GM12878 (cell line): ENCODE measurements around the gene CSTF1. TPM values are rescaled to one million over a fixed set of nuclear protein-coding genes. Genes with fewer than 3 reads are reported as not detected.

ENCODE experiments used
- ATAC-seq: fragments of 200-7000 bp; cut with Tn5 transposase; 3 replicates; pipeline ENCODE4 v1.9.1; 2020; ENCODE audit warnings: mild to moderate bottlenecking, moderate library complexity
- BruUV-seq: library from RNA; stranded (reverse); fragments of 400-500 nt; replicated peaks from 2 replicates; lab custom pipeline; 2021; lab: Mats Ljungman, UMichigan
- CTCF ChIA-PET: fragments of 300-600 bp; sonication (Branson Sonifier 250); formaldehyde crosslinking; extraction: SDS; loops from one replicate; lab custom pipeline; 2021; ENCODE audit warnings: inconsistent platforms; lab: Yijun Ruan, JAX
- POLR2A ChIA-PET: fragments of 350-600 bp; formaldehyde crosslinking; extraction: SDS; loops from one replicate; lab custom pipeline; 2021; ENCODE audit warnings: inconsistent platforms; lab: Charles Lee
- RAD21 ChIA-PET: fragments of 300-600 bp; sonication (Branson Sonifier 250); formaldehyde crosslinking; loops from one replicate; lab custom pipeline; 2023; ENCODE audit warnings: antibody characterized with exemption; ENCODE audit not compliant: unreplicated experiment; lab: Charles Lee
- SMC1A ChIA-PET: fragments of 300-600 bp; sonication (Branson Sonifier 250); formaldehyde crosslinking; loops from one replicate; lab custom pipeline; 2023; ENCODE audit not compliant: unreplicated experiment, uncharacterized antibody; lab: Charles Lee
- DNase-seq: peaks from one replicate; pipeline ENCODE4 v3.0.0-alpha.2; 2011; ENCODE audit warnings: low read depth, low spot score
- FAIRE-seq: peaks from 3 replicates; lab custom pipeline; 2011; peaks lifted over from hg19 to GRCh38; lab: Jason Lieb, UNC
- H2AFZ ChIP-seq: 2 replicates; pipeline ENCODE4 v1.6.0; 2011; ENCODE audit warnings: low read depth, low read length, control low read depth; ENCODE audit not compliant: control insufficient read depth
- H3K27ac ChIP-seq: 2 replicates; pipeline ENCODE4 v1.5.1; 2011; ENCODE audit warnings: control low read depth; ENCODE audit not compliant: control insufficient read depth, insufficient read depth
- H3K27me3 ChIP-seq, 2 experiments: replicated peaks in 1 of 2; 2 replicates each; pipeline versions ENCODE4 v1.6.0 to v1.6.1; 2011; ENCODE audit warnings: low read length in 1 of 2; ENCODE audit not compliant: control insufficient read depth in 2 of 2, insufficient read depth in 2 of 2
- H3K36me3 ChIP-seq, 2 experiments: 2 replicates each; pipeline ENCODE4 v1.5.1; 2011; ENCODE audit warnings: low read length in 1 of 2; ENCODE audit not compliant: control insufficient read depth in 2 of 2, insufficient read depth in 2 of 2
- H3K4me1 ChIP-seq: 2 replicates; pipeline ENCODE4 v1.6.1; 2011; ENCODE audit warnings: mild to moderate bottlenecking, low read length, moderate library complexity, mixed read lengths; ENCODE audit not compliant: control insufficient read depth, insufficient read depth
- H3K4me2 ChIP-seq: 2 replicates; pipeline ENCODE4 v1.6.0; 2011; ENCODE audit warnings: control low read depth; ENCODE audit not compliant: control insufficient read depth, insufficient read depth
- H3K4me3 ChIP-seq: fragments of 200-600 bp; sonication (generic); 2 replicates; pipeline ENCODE4 v1.5.1; 2016
- H3K79me2 ChIP-seq: 2 replicates; pipeline ENCODE4 v1.6.0; 2011; ENCODE audit warnings: low read length; ENCODE audit not compliant: control insufficient read depth, insufficient read depth
- H3K9ac ChIP-seq: 2 replicates; pipeline ENCODE4 v1.8.0; 2011; ENCODE audit warnings: low read length, control low read depth, mixed read lengths; ENCODE audit not compliant: control insufficient read depth, insufficient read depth
- H3K9me3 ChIP-seq: replicated peaks from 3 replicates; pipeline ENCODE4 v1.5.1; 2011; ENCODE audit warnings: mild to moderate bottlenecking, low read length; ENCODE audit not compliant: control insufficient read depth, insufficient read depth
- H4K20me1 ChIP-seq: 2 replicates; pipeline ENCODE4 v1.6.0; 2011; ENCODE audit not compliant: control insufficient read depth, insufficient read depth
- EP300 ChIP-seq, 2 experiments: fragments of 150-350 bp in 1 of 2; IDR thresholded peaks; 2 replicates each; pipeline ENCODE4 v1.6.1; 2011 to 2012; ENCODE audit warnings: low read depth in 2 of 2, low read length in 2 of 2, borderline replicate concordance in 1 of 2, improper control_type of control experiment in 1 of 2, inconsistent platforms in 1 of 2; ENCODE audit not compliant: control insufficient read depth in 1 of 2
- ESRRA ChIP-seq: IDR thresholded peaks from 2 replicates; pipeline ENCODE4 v1.6.1; 2012; ENCODE audit warnings: mild to moderate bottlenecking, low read length, improper control_type of control experiment
- KAT2A ChIP-seq: conservative IDR thresholded peaks from 2 replicates; pipeline ENCODE4 v1.6.1; 2011; ENCODE audit warnings: low read depth, low read length; ENCODE audit not compliant: control insufficient read depth
- MXI1 ChIP-seq: fragments of 150-350 bp; IDR thresholded peaks from 2 replicates; pipeline ENCODE4 v1.6.1; 2011; ENCODE audit warnings: low read depth, mild to moderate bottlenecking, inconsistent platforms, low read length, improper control_type of control experiment
- NRF1 ChIP-seq: conservative IDR thresholded peaks from 2 replicates; pipeline ENCODE4 v1.6.1; 2011; ENCODE audit warnings: mild to moderate bottlenecking, low read depth, low read length, improper control_type of control experiment
- SMC3 ChIP-seq: IDR thresholded peaks from 2 replicates; pipeline ENCODE4 v1.6.1; 2011; ENCODE audit warnings: low read length, improper control_type of control experiment, borderline replicate concordance
- STAT1 ChIP-seq: fragments of 450-650 bp; conservative IDR thresholded peaks from 2 replicates; pipeline ENCODE4 v1.6.1; 2014; ENCODE audit warnings: antibody characterized with exemption, mild to moderate bottlenecking
- YBX1 ChIP-seq: fragments of 450-650 bp; IDR thresholded peaks from 2 replicates; pipeline ENCODE4 v1.6.1; 2016; ENCODE audit warnings: antibody characterized with exemption
- ZNF207 ChIP-seq: fragments of 450-650 bp; IDR thresholded peaks from 2 replicates; pipeline ENCODE4 v1.6.1; 2014; ENCODE audit warnings: antibody characterized with exemption, mild to moderate bottlenecking, borderline replicate concordance
- ZNF384 ChIP-seq: IDR thresholded peaks from 2 replicates; pipeline ENCODE4 v1.6.1; 2012; ENCODE audit warnings: low read depth, mild to moderate bottlenecking, low read length, improper control_type of control experiment, borderline replicate concordance
- WGBS: methylation state at CpG from one replicate; pipeline ENCODE4 v1.1.6; 2016; ENCODE audit warnings: low lambda C conversion rate; ENCODE audit not compliant: insufficient replicate concordance, insufficient coverage; ENCODE audit errors: missing lambda C conversion rate; 5-methylcytosine and 5-hydroxymethylcytosine counted together
- in situ Hi-C: fragments of 300-500 bp; cut with MboI; formaldehyde crosslinking; loops from 9 replicates; pipeline ENCODE4 v1.14.3; 2018; ENCODE audit warnings: mixed read lengths
- intact Hi-C: fragments of 100-400 bp; cut with micrococcal nuclease; formaldehyde crosslinking; loops from one replicate; pipeline ENCODE4 v1.14.2; 2022; ENCODE audit not compliant: unreplicated experiment
- polyA plus RNA-seq, 11 experiments: library from polyadenylated mRNA; depleted of rRNA in 4 of 11; unstranded in 6 of 11; stranded (reverse) in 5 of 11; fragments of >200 nt; fragmentation: Nextera tagmentation in 4 of 11; fragmentation: Illumina TruSeq in 1 of 11; extraction: Ambion mirVana in 4 of 11; extraction: Trizol in 1 of 11; gene quantifications; 1 replicate in 1 of 11; 2 replicates in 10 of 11; pipeline versions ENCODE4 v1.2.1 to v1.2.3, GENCODE V29; 2011 to 2016; ENCODE audit warnings: inconsistent platforms in 2 of 11, missing spikeins in 2 of 11, low read depth in 1 of 11
- total RNA-seq, 4 experiments: library from RNA; depleted of rRNA in 3 of 4; stranded (reverse); fragments of >200 nt in 3 of 4; fragmentation: Illumina TruSeq in 1 of 4; extraction: Trizol in 1 of 4; gene quantifications; 2 replicates each; pipeline versions ENCODE4 v1.2.1 to v1.2.3, GENCODE V29; 2013 to 2021

The CSTF1 gene
- total and polyA plus RNA-seq, 10 of the 15 experiments (the other 5 are each of a cell fraction or from before 2014, with no cell fraction given) = 41.8 to 89.1 (median 50.1) TPM

DNA sequence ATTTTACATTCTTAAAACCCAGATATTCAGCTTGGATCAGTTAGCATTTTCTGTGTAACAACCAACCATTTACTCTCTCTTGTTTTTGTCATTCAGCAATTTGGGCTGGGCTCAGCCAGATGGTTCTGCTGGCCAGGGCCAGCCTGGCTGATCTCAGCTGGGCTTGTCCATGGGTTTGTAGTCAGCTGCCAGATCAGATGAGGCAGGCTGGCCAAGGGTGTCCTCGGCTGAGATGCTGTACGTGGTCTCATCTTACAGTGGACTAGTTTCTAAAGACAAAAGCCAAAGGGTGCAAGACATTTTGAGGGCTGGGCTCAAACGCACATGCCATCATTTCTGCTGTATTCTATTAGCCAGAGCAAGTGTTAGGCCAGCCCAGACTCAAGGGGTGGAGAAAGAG lies 49.7 kb upstream of the CSTF1 start:
- TF ChIP-seq STAT1 = no peak
- no peak for TF ChIP-seq KAT2A
- no peak for TF ChIP-seq SMC3
- TF ChIP-seq ZNF207 = no peak
- no peak for TF ChIP-seq MXI1
- TF ChIP-seq EP300 (IDR thresholded peaks at IDR 0.05; ENCODE audit: borderline replicate concordance in 1 of 2, control insufficient read depth in 1 of 2, low read depth in 2 of 2, low read length in 2 of 2) = no peak
- TF ChIP-seq ZNF384 = no peak
- no peak for TF ChIP-seq ESRRA
- TF ChIP-seq NRF1 = no peak
- TF ChIP-seq YBX1 = no peak
- WGBS = 15% methylated on average over 3 of the region's 3 CpGs
- Histone ChIP-seq H4K20me1 (no peaks in the 10 kb centered on the region), H3K27me3 (peaks cover 0 to 2% of the 10 kb centered on the region in 2 experiments; a peak in 1 of 4 replicates), H3K4me3 (no peak overlapping the region), H3K4me2 (no peak overlapping the region), H3K27ac (no peak overlapping the region), H2AFZ (no peak overlapping the region), H3K36me3 (no peaks in the 10 kb centered on the region), H3K9me3 (no peaks in the 10 kb centered on the region), H3K79me2 (no peaks in the 10 kb centered on the region), H3K4me1 (no peaks in the 10 kb centered on the region), H3K9ac (no peak overlapping the region)
- ChIA-PET RAD21 (interaction anchor here (1.5 to 1.6 kb wide), 2 partner anchors 94 to 1362 kb away, joined by 4 to 5 read pairs; partner anchors contain the start of gene MC3R), CTCF (interaction anchor here (0.7 to 3.8 kb wide), 5 partner anchors 10 to 1662 kb away, joined by 3 to 12 read pairs (median 4); no protein-coding TSS in a partner anchor), POLR2A (no interaction called here), SMC1A (interaction anchor here (0.9 to 1.6 kb wide), 2 partner anchors 95 to 1661 kb away, joined by 3 to 6 read pairs; partner anchors contain the start of gene MC3R)
- in situ Hi-C loops (no loop called here), intact Hi-C loops (loop anchor here (1.0 to 5.0 kb wide), 2 partner anchors 94 to 1660 kb away; partner anchors contain the start of gene MC3R)
- DNase-seq (no peak), ATAC-seq (no peak), FAIRE-seq (no peak)
- no TSS peak for BruUV-seq
